GM18499 (cell line): ENCODE data around the gene PRR33.

Experiments used
- ATAC-seq: cut with Tn5 transposase; IDR thresholded peaks from one replicate; pipeline ENCODE4 v1.9.1; 2021; ENCODE audit warnings: moderate number of reproducible peaks; ENCODE audit not compliant: insufficient read depth, unreplicated experiment

Gene PRR33

DNA sequence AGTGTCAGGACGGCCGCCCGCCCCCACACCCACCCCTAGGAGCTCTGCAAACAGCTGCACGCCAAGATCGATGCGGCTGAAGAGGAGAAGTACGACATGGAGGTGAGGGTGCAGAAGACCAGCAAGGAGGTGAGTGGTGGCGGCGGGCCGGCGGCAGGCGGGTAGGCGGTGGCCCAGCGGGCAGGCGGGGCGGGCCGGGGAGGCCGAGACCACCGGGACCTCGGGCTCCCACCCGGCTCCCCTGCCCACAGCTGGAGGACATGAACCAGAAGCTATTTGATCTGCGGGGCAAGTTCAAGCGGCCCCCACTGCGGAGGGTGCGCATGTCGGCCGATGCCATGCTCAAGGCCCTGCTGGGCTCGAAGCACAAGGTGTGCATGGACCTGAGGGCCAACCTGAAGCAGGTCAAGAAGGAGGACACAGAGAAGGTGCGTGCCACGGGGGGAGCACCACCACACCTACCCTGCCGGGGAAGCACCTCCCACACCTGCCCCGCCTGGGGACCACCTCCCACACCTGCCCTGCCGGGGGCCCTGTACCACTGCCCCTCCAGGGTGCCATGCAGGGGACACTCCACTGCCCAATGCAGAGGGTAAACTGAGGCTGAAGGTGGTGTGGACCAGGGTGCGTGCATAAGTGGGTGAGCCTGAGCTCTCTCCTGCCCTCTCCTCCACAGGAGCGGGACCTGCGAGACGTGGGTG is 50.8 kb downstream of the PRR33 start:
- ATAC-seq: no peak

DNA sequence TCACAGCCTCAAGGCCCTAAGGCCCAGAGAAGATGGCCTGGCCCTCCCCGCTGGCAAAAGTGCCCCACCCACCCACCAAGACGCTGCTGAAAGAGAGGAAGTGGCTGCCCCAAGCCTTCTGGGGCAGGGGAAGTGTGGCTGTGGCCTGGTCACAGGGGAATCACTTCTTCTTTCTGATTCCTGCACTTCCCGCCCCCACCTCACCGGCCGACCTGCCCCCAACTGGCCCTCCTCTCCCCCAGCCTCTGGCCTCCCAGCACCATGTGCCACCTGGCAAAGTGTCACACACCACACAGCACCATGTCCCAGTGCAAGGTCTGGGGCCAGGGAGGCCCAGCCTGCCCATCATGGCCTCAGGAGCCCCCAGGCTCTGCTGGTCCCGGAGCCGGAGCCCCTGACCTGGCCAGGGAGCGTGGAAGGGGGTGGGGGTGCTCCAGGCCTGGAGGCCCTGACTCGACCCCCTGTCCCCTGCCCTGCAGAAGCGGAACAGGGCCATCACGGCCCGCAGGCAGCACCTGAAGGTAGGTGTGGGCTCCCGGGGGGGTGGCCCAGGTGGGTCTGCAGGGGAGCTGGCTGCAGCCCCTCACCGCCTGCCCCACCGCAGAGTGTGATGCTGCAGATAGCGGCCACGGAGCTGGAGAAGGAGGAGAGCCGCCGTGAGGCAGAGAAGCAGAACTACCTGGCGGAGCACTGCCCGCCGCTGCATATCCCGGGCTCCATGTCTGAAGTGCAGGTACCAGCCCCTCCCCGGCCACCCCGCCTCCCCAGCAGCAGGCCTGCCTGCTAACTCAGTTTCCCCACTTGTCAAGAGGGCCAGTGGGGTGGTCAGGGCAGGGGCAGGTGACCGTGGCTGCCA is 51.5 kb downstream of the PRR33 start:
- ATAC-seq: no peak

DNA sequence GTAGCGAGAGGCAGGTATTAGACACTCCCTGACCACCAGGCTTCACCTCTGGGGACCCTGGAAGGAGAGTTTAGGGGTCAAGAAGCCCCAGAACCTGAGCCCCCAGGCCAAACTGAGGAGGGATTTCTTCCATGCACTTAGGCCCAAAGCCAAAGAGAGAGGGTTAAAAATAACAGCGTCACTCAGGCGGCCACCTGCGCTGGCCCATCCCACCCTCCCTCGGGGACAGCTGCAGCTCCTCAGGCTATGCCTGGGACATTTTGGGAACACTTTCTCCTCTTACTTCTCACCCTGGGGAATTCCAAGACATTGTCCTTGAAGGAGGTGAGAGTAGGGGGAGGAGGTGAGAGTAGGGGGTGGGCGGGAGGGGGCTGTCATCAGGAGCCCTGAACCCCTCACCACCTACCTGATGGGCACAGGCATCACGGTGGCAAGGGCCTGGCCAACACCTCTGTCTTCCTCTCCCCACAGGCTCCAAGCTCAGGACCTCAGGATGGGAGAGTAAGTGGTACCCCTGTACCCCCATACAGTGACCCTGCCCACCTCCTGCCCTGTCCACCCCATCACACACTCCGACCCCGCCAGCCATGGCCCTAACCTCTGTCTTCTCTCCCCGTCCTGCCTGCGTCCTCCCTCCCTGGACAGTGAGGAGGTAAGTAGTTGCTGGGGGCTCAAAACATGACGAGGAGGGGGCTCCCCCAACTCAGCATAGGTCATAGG is 52.3 kb downstream of the PRR33 start:
- no peak for ATAC-seq

DNA sequence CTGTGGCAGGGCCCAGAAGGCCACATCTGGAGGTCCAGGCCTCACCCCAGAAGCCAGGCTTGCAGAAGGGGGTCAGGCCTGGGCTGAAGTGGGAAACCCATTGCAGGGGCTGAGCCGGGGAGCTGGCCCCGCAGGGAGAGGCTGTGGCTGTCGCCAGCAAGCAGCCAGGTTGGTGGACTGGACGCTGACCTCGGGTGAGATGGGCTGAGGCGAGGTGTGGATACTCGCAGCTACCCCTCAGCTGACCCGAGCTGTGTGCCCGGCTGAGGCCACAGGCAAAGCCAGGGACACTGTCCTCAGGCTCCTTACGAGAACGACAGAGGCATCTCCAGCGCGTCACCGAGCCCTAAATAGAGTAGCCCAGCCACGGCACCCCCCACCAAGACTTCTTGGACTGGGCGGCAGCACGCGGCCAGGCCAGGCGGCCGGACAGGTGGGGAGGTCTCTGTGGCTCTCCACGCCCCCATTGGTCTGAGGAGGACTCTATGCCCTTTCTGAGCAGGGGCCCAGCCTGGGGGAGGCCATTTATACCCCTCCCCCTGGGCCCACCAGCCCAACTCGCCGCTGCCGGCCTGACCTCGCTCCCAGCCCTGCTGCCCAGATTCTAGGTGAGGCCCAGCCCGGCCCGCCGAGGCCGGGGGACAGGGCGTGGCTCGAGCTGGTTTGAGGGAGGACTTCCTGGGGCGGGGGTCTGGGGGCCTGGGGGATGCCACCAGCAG is 53.1 kb downstream of the PRR33 start, which contains the start of gene TNNI2:
TSS of gene TNNI2 (plus strand) at position 556 of the 719 bp plus-strand sequence. CDS start 716 bp downstream, outside the sequence.
- ATAC-seq: no peak
